Fibroblast of lung (primary cell): Measurements from ENCODE around the gene SCAMP5. TPM values are rescaled to one million over a fixed set of nuclear protein-coding genes. Genes with fewer than 3 reads are reported as not detected.

ENCODE experiments used
- DNase-seq, 2 donors: peaks; one replicate each; pipeline versions ENCODE4 v3.0.0 to v3.0.0-alpha.2; 2010; ENCODE audit warnings: low read depth in 2 of 2
- H2AFZ ChIP-seq: 2 replicates; pipeline ENCODE4 v1.5.1; 2012; ENCODE audit warnings: low read length, control low read depth, inconsistent platforms
- H3K27ac ChIP-seq: 2 replicates; pipeline ENCODE4 v1.5.1; 2011; ENCODE audit warnings: low read length, control low read depth; ENCODE audit not compliant: insufficient read depth
- H3K27me3 ChIP-seq: 2 replicates; pipeline ENCODE4 v1.5.1; 2011; ENCODE audit warnings: mild to moderate bottlenecking, low read length; ENCODE audit not compliant: control insufficient read depth, insufficient read depth
- H3K36me3 ChIP-seq: 2 replicates; pipeline ENCODE4 v1.5.1; 2011; ENCODE audit warnings: low read length; ENCODE audit not compliant: control insufficient read depth, insufficient read depth
- H3K4me1 ChIP-seq: 2 replicates; pipeline ENCODE4 v1.5.1; 2011; ENCODE audit warnings: low read length; ENCODE audit not compliant: control insufficient read depth, insufficient read depth; ENCODE audit errors: extremely low read depth
- H3K4me2 ChIP-seq: 2 replicates; pipeline ENCODE4 v1.5.1; 2011; ENCODE audit warnings: low read length, control low read depth; ENCODE audit not compliant: insufficient read depth; ENCODE audit errors: extremely low read depth
- H3K4me3 ChIP-seq, 4 experiments: fragments of 200-600 bp in 1 of 4; sonication (generic) in 1 of 4; replicated peaks in 1 of 4; 2 replicates each; pipeline ENCODE4 v1.5.1; 2011 to 2016; ENCODE audit warnings: low read length in 4 of 4, low read depth in 3 of 4, mild to moderate bottlenecking in 3 of 4, control low read depth in 2 of 4, inconsistent platforms in 1 of 4, mixed read lengths in 1 of 4; ENCODE audit not compliant: insufficient read depth in 1 of 4; ENCODE audit errors: control extremely low read depth in 1 of 4
- H3K79me2 ChIP-seq: 2 replicates; pipeline ENCODE4 v1.5.1; 2012; ENCODE audit warnings: mild to moderate bottlenecking, low read length, inconsistent platforms; ENCODE audit not compliant: control insufficient read depth, insufficient read depth
- H3K9ac ChIP-seq: 2 replicates; pipeline ENCODE4 v1.5.1; 2011; ENCODE audit warnings: mild to moderate bottlenecking, low read length, control low read depth; ENCODE audit not compliant: insufficient read depth
- H3K9me3 ChIP-seq: 2 replicates; pipeline ENCODE4 v1.5.1; 2012; ENCODE audit warnings: low read depth, low read length; ENCODE audit not compliant: control insufficient read depth, insufficient read depth
- H4K20me1 ChIP-seq: 2 replicates; pipeline ENCODE4 v1.5.1; 2011; ENCODE audit warnings: low read length; ENCODE audit not compliant: control insufficient read depth, insufficient read depth; ENCODE audit errors: extremely low read depth
- CTCF ChIP-seq, 2 donors: IDR thresholded peaks in 1 of 2; conservative IDR thresholded peaks in 1 of 2; 1 replicate in 1 of 2; 2 replicates in 1 of 2; pipeline ENCODE4 v1.5.1; 2011 to 2012; ENCODE audit warnings: low read length in 2 of 2, control low read depth in 1 of 2, inconsistent platforms in 1 of 2, low read depth in 1 of 2, mild to moderate bottlenecking in 1 of 2
- EZH2 ChIP-seq: IDR thresholded peaks from 2 replicates; pipeline ENCODE4 v1.5.1; 2012; ENCODE audit warnings: low read length, control low read depth, mild to moderate bottlenecking; ENCODE audit errors: missing control alignments
- polyA plus RNA-seq, 2 donors: library from polyadenylated mRNA; depleted of rRNA in 1 of 2; stranded (reverse) in 1 of 2; unstranded in 1 of 2; fragments of >200 nt; gene quantifications; 2 replicates each; pipeline ENCODE4 v1.2.1, GENCODE V29; 2011 to 2012; ENCODE audit warnings: missing spikeins in 1 of 2
- total RNA-seq: library from RNA; depleted of rRNA; stranded (reverse); fragments of >200 nt; gene quantifications from 2 replicates; pipeline ENCODE4 v1.2.1, GENCODE V29; 2014

The SCAMP5 gene
- total and polyA plus RNA-seq, 2 donors (not counting 1 experiment from before 2014, with no cell fraction given): 0.50 to 0.93 TPM

GRCh38 chr15:75001310-75001709, 5.9 kb downstream of the SCAMP5 start:
- Histone ChIP-seq H3K4me1 (no peaks in the 10 kb centered on the region), H3K4me2 (no peak overlapping the region)
- TF ChIP-seq EZH2 (no peak), CTCF (conservative IDR thresholded peaks at IDR 0.05 in 1 of 2, IDR thresholded peaks at IDR 0.05 in 1 of 2; ENCODE audit: low read depth in 1 of 2, low read length in 2 of 2) (no peak)

GRCh38 chr15:75002398-75002797, 7.0 kb downstream of the SCAMP5 start:
- peaks cover 5% of the 10 kb centered on the region for H3K27me3 ChIP-seq
- TF ChIP-seq CTCF (conservative IDR thresholded peaks at IDR 0.05 in 1 of 2, IDR thresholded peaks at IDR 0.05 in 1 of 2; ENCODE audit: low read depth in 1 of 2, low read length in 2 of 2) (no peak), EZH2 (no peak)
- DNase-seq: no peak
- no peak overlapping the region for H3K4me3 ChIP-seq
- no peaks in the 10 kb centered on the region for H3K36me3 ChIP-seq
- no peaks in the 10 kb centered on the region for H3K9me3 ChIP-seq
- H2AFZ ChIP-seq: no peak overlapping the region
- H3K9ac ChIP-seq: no peak overlapping the region
- no peaks in the 10 kb centered on the region for H4K20me1 ChIP-seq
- no peak overlapping the region for H3K4me2 ChIP-seq
- H3K79me2 ChIP-seq: no peaks in the 10 kb centered on the region
- H3K4me1 ChIP-seq: no peaks in the 10 kb centered on the region
- H3K27ac ChIP-seq: no peak overlapping the region

More at GRCh38 chr15:75001310-75001709, 5.9 kb downstream of the SCAMP5 start:
- H3K4me3 ChIP-seq: no peak overlapping the region
- peaks cover 13% of the 10 kb centered on the region for H3K27me3 ChIP-seq
- H4K20me1 ChIP-seq: no peaks in the 10 kb centered on the region
- H3K79me2 ChIP-seq: no peaks in the 10 kb centered on the region
- DNase-seq: no peak
- no peaks in the 10 kb centered on the region for H3K9me3 ChIP-seq
- no peak overlapping the region for H3K27ac ChIP-seq
- no peak overlapping the region for H3K9ac ChIP-seq
- no peaks in the 10 kb centered on the region for H3K36me3 ChIP-seq
- no peak overlapping the region for H2AFZ ChIP-seq

- Histone ChIP-seq H3K4me3 (no peak overlapping the region), H3K4me2 (no peak overlapping the region), H3K9ac (no peak overlapping the region), H3K27me3 (peaks cover 6% of the 10 kb centered on the region), H2AFZ (no peak overlapping the region), H3K79me2 (no peaks in the 10 kb centered on the region), H3K27ac (no peak overlapping the region), H3K36me3 (no peaks in the 10 kb centered on the region), H4K20me1 (no peaks in the 10 kb centered on the region), H3K9me3 (no peaks in the 10 kb centered on the region), H3K4me1 (no peaks in the 10 kb centered on the region)
- TF ChIP-seq EZH2 (no peak), CTCF (conservative IDR thresholded peaks at IDR 0.05 in 1 of 2, IDR thresholded peaks at IDR 0.05 in 1 of 2; ENCODE audit: low read depth in 1 of 2, low read length in 2 of 2) (no peak)
- no peak for DNase-seq
Observed at GRCh38 chr15:75007216-75007615, 11.9 kb downstream of the SCAMP5 start.
